GM19467 (cell line): ENCODE measurements around the gene PDE3A.

Experiments
- ATAC-seq: cut with Tn5 transposase; IDR thresholded peaks from one replicate; pipeline ENCODE4 v1.9.1; 2021; ENCODE audit warnings: mild to moderate bottlenecking, moderate library complexity; ENCODE audit not compliant: unreplicated experiment

The PDE3A gene

DNA sequence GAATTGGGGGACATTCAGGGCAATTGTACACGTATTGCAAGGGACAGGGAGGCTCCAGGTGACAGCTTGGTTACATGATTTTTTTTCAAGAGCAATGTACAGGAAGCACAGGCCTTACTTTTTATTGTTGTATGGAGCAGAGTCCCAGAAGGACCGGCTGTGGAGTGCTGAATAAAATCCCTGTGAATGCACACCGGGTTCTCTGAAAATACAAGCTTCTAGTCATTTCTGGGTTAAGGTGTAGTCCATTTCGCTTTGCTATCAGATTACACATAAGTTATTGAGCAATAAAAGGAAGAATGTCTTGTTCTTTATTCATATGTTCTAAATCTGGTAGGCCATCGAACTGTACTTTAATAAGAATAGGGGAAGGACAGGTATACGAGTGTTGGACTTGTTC, 52.2 kb downstream of the PDE3A start:
- ATAC-seq = no peak

- no peak for ATAC-seq
Measured at GRCh38 chr12:20421421-20421820, 53.1 kb downstream of the PDE3A start.

GRCh38 chr12:20423557-20423956, 55.2 kb downstream of the PDE3A start:
- ATAC-seq = no peak

GRCh38 chr12:20424841-20425240, 56.5 kb downstream of the PDE3A start:
- ATAC-seq = no peak

DNA sequence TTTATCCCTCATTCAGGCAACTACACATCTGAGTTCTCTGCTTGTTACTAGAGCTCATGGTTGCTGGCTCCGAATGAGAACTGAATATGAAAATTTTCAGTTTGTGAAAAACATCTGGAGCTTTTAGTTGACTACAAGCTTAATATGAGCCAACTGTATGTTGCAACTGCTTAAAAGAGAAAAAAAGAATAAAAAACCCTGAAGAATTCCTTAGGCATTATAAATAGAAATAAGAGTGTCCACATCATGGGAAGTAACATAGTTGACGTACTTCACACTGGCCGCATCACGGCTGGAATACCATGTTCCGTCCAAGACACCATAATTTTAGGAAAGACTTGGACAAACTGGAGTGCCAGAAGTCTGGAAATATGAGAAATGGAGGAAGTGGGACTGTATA, 57.9 kb downstream of the PDE3A start:
- ATAC-seq = no peak

DNA sequence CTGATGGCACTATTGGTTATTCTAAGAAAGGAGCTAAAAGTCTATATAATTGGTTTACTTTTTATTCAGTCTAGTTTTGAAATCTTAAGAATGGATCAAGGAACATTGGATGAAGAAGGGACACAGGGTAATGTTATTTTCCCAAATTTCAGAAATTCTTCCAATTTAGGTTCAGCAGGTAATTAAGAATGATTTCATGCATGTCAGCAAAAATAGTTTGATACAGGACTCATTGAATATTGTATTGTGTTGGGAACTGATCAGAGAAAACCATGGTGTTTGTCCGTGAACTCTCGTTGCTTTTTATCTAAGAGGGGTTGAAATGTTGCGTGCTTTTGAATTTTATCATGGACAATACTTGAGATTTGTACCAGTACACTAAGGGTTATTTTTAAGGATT, 58.6 kb downstream of the PDE3A start:
- ATAC-seq = no peak

DNA sequence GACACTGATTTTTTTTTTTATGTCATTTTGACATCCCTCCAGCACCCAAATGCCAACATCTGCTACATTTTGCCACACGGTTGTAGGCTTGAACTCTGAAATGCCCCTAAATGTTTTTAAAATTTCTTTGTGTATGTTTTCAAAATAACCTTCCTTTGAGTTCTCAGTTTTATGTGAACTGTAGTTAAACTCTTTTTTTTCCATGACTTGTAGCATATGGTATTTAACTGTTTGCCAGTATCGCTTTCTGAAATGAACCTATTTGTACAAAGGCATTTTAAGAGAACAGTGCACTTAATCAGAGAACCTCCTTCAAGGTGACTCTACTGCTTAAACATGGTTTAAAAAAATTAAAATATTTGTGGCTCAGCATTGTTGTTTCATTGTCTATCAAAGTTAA, 61.5 kb downstream of the PDE3A start:
- no peak for ATAC-seq

- ATAC-seq = no peak
Measured at GRCh38 chr12:20432290-20432689, 64.0 kb downstream of the PDE3A start.

GRCh38 chr12:20434996-20435395, 66.7 kb downstream of the PDE3A start:
- no peak for ATAC-seq

DNA sequence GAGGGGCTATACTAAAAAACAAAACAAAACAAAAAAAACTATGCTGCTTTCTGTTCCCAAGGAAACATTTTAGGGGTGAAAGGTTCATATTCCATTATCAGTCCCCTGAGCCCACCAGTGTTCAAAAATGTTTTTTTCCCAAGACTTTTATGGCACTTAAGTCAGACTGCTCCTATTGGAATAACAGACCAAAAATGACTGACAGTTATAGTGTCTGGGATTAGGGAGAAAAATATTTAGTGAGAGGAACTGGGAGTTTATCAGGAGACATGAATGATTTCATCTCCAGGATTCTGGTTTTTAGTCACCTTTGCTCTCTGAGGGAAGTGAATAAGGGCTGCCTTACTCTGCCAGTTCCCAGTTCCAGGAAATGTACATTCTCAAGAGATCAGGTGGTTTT, 68.0 kb downstream of the PDE3A start:
- ATAC-seq = no peak

- no peak for ATAC-seq
Measured at GRCh38 chr12:20438299-20438779, 70.0 kb downstream of the PDE3A start.

GRCh38 chr12:20439626-20440025, 71.3 kb downstream of the PDE3A start:
- ATAC-seq = no peak

DNA sequence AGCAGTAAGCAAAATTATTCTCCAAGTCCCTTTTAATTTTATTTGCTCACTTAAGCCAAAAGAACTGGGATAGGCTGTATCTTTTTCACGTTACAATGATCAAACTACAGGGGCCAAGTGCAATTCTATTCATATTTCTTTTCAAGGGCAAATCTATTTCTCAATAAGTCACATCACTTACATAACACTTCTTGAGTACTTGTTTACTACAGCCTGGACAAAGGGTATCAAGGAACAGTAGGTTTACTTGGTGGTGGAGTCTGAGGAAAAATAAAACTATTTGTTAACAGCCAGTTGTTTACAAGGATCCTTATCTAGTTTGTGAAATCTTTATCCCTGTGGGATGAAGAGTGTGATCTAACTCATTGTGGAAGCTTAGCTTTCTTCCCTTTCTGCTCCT, 72.1 kb downstream of the PDE3A start:
- no peak for ATAC-seq

- no peak for ATAC-seq
Measured at GRCh38 chr12:20442322-20442721, 74.0 kb downstream of the PDE3A start.

DNA sequence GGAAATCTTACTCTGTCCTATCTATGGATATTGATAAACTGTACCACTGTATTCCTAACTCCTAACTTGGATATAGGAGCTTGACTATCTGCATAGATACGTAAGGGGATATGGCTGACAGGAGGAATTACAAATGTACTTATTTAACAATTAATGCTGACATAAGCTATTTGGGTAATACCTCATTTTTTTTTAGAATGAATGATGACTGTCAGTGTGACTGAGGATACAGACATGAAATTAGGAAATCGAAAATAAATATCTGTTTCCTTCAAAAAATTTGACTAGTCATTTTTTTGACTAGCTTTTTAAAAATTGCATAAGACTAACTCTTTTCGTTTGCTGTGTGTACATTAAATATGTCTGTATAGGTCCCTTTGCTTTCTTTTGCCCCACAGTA, 74.9 kb downstream of the PDE3A start:
- no peak for ATAC-seq

DNA sequence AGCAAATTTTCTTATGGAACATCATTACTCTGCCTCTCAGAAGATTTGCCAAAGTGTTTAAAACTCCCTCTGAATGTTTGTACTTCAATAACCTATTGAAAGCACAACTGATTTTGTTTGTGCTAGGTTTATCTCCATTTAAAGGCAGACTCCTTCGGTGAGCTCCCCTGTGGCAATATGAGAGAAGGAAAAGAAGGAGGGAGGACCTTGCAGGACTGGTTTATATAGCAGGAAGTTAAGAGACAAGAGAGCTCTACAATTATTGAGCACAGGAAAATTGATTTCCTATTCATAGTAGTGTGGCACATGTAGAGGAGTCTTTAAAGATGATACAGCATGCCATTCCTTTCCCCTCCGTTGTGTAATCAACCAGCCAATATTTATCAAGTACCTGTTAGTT, 75.5 kb downstream of the PDE3A start:
- ATAC-seq = no peak

DNA sequence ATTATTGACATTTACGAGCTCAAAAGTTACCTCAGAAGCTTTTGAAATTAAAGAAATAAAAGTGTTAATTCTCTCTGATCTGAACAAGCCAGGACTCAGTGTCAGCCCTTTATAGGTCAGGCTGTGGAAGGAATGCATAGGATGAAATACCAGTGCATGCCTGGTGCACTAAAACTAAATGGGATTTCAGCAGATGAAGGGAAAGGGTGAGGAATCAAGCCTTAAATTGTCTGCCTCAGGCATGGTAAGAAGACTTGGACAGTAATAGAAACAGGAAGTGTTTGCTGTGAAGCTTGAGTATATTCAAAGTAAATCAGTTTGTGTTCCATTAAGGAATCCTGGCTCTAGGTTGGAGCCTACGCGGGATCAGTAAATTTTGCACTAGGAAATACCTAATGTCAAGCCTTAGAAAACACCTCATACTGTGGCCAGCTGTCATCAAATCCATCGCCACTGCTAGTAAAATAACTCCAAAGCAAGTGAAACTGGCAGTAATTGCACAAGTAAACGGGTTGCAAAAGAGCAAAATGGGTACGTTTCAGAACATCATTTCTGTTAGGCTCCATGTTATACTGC, 76.3 kb downstream of the PDE3A start:
- no peak for ATAC-seq

GRCh38 chr12:20445687-20446086, 77.3 kb downstream of the PDE3A start:
- ATAC-seq = no peak

DNA sequence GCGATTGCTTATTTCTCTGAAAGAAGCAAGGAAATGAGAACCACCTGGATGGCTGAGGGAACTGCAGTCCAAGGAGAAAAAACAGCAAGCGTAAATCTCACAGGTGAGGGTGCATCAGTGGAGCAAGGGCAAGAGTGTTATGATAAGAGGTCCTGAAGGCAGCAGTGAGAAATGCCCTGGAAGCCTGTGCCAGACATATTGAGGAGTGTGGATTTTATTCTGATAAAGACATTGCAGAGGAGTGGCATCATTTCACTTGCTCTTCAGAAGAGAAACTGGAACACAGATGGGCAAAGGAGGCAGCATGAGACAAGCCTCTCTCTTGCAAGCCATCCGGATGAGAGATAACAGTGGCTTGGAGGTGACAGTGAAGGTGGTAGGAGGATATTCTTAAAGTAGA, 78.5 kb downstream of the PDE3A start:
- no peak for ATAC-seq

DNA sequence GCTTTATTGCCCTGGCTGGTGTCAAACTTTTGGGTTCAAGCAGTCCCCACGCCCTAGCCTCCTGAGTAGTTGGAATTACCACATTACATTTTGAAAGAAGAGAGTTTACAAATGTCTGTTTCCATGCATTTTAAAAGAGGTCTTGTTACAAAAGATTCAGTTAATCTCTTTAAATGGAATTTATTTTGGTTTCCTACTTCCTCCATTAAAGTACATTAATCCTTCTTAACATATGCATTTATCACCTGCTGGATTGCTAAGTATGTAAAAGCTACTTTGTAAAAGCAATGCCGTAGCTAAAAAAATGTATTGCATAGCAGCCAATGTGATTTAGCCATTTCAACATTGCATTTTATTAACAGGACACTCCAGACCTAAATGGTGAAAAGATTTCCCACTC, 80.4 kb downstream of the PDE3A start:
- no peak for ATAC-seq

DNA sequence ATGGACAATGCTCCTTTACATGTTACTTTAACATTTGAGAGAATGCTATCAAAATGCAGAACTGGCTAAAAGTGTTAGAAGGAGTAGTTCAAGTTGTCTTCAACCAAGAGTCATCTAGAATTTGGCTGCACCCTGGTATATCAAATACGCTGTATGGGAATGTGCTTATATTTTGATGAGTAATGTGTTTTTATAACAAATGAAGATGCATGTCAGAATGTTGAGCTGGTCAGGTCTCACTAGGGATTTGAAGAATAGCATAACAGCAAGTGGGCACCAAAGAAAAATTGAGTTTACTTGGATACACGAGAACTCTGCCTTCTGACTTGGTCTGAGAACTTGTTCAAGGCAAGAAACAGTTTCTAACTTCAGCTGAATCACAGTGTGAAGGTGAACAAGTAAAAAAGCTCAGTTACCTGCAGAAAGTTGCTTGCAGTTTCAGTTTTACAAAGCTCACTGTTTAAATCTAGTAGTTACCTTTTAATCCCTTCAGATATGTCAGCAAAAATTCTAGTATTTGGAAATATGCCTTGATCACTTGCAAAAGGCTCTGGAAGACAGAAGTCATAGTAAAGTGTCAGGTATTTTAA, 82.3 kb downstream of the PDE3A start:
- ATAC-seq = no peak

DNA sequence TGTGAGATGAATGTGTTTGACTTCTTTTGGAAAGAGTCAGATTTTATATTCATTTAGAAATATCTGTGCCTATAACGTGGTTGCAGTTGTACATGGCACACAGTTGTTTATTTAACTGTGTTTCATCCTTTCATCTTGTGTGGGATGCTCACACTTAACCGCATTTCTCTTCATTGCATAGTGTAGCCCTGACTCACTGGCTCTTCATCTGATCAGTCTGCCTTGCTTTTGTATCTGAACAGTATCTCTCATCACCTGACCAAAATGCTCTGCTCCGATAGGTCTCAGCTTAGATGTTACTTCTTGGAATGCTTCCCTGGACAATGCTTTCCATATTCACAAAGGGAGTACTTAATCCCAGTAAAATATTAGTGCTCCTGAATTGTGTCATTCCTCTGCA, 83.4 kb downstream of the PDE3A start:
- no peak for ATAC-seq

- no peak for ATAC-seq
Measured at GRCh38 chr12:20452496-20453010, 84.2 kb downstream of the PDE3A start.
